HUDEP-2 (cell line): ENCODE measurements around the gene CAMTA1.

Experiments
- DNase-seq, 76 experiments: peaks; one replicate each; lab custom pipeline; 2025; ENCODE audit not compliant: unreplicated experiment in 76 of 76; lab: John Stamatoyannopoulos, UW

Gene CAMTA1

DNA sequence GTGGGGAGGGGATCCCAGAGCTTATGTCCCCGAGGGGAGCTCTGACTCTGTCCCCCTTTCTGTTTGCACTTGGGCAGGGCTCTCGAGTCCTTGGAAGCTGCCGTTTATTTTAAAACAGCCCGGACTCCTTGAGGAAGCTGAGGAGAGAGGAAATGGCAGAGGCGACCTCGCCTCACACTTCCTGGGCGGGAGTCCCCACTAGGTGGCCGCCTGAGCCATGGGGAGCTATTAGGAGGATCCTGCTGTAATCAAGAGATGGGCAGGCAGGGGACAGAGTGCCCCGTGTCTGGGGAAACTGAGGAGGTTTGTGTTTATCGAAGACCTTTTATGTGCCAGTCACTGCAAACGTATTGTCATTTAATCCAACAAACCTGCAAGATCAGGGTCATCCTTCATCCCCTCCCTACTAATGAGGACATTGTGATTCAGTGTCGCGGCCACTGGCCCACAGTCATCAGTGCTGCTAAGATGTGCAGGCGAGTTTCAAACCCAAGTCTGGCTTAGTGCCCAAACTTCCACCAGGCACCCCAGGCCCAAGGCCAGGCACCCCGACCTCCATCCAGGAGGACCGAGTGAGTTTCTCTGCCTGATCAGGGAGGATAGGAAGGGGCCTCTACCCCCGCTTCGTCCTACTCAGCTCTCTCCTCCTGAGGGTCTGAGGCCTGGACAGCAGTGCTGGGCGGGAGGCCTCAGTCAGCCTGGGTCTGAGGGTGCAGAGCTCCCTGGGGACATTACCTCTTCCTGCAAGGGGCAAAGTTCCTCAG, 669.0 kb downstream of the CAMTA1 start:
- DNase-seq = peak in 10 of 76 experiments; percentile 4 to 22 (median 8)

DNA sequence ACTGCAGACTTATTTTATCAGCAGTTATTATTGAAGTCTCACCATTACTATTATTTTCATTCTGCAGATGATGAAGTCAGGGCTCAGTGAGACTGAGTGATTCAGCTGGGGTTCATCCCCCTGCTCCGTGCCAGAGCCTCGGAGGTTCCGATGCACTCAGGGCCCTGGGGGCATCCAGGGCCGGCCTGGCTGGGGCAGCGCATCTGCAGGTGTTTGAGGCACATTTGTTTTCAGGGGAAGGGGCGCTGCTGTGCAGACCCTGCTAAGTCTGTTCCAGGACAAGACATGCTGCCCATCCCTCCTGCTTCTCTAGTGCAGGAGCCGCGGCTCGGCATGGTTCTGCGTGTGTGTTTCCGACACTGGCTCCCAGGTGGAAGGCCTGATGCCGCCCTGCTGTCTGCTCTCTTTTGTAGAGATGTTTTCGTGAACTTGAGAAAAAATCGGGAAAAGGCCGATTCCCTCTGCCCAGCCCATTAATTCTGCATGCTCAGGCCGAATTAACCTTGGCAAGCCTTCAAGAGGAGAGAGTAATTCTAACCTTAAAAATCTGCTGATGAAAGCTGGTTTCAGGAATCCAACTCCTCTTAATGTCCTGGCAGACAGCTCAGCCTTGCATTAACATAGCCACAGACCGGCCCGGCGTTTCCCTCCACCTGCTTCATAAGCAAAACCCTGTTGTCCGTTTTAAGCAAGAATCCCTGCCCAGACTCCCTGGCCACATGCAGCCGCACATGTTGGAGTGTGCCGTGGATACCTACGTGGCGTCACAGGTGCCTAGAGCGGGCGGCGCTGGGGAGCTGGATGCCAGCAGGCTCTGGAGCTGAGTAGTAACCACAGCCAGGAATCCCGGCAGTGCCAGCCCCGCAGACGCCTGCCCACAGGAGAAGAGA, 669.9 kb downstream of the CAMTA1 start:
- DNase-seq = no peak

DNA sequence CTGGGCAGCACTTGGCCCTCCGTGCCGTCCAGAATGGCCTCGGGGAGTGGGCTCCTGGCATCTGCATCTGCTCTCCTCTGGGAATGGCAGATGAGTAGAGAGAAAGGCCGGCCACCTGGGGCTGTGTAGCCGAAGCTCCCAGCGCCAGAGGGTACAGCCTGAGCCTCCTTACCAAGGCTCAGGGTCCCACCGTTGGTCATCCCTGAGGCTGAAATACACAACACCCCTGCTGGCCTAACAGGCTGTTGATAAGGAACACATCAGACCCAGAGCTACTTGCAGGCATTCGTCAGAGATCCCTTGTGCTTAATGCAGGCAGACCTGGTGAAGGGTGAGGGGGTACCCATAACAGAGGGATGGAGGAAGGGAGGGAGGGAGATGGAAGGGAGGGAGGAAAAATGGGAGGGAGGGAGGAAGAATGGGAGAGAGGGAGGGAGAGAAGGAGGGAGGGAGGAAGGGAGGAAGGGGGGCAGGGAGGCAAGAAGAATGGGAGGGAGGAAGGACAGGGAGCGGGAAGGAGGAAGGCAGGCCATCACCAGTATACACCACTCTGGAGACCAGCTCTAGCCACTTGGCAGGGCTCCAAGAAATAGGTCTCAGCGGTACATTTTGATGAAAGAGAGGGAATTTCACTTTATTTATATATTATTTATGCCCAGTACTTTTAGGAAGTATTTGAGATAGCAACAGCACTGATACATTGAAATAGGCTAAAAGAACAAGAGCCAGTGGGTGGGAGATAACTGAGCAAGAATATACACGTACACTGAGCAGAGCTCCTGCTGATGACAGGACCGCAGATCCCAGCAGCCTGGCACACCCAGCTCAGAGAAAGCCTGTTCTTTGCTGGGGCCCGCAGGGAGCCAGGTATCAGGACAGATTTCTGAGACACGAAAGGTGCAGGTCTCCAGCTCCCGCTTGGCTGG, 670.8 kb downstream of the CAMTA1 start:
- no peak for DNase-seq

DNA sequence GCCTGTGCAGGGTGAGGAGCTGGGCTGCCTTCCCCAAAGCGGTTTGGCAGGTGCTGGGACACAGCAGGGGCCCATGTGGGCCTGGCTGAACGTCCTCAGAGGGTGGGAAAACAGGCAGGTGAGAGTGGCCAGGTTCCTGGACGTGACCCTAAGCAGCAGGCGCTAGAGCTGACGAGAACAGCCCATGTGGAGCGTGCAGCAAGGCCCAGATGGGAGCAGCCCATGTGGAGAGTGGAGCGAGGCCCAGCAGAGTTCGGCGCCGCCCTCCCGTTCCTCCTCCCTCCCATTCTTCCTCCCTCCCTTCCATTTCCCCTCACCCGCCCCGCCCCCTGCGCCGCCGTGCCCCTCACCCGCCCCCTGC, 671.4 kb downstream of the CAMTA1 start:
- no peak for DNase-seq

DNA sequence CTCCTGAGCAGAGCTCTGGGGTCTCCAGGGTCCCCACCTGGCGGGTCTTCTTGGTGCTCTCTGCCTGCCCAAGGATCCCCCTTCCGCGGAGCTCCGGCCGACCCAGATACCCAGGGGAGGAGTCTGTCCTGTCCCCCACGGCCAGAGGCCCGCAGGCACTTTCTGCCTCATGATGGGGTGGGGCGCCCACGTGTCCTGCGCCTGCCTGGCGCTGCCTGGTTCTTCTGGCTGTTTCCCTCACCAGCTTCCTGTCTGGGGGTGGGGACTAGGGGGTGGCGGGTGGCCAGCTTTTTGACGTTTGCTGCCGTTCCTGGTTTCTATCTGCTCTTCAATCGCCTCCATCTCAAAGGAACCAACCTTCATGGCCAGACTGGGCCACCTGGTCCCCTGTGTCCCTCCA, 672.6 kb downstream of the CAMTA1 start:
- DNase-seq = no peak

DNA sequence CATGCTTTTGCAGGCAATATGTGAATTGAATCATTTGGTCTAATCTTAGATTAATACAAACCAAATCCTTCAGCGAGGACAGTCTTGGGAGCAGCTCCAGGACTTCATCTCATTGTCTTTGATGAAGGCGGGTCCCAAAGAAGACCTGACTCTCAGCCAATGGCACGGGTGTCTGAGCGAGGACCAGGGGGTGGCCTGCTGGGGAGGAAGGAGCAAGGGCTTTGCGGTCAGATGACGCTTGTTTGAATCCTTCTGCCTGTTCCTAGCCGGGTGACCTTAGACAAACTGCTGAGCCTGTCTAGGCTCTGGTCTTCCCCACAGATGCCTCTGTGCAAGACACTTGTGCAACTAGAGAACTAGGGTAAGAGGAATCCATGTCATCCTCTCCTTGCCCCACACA, 673.7 kb downstream of the CAMTA1 start:
- DNase-seq = no peak

DNA sequence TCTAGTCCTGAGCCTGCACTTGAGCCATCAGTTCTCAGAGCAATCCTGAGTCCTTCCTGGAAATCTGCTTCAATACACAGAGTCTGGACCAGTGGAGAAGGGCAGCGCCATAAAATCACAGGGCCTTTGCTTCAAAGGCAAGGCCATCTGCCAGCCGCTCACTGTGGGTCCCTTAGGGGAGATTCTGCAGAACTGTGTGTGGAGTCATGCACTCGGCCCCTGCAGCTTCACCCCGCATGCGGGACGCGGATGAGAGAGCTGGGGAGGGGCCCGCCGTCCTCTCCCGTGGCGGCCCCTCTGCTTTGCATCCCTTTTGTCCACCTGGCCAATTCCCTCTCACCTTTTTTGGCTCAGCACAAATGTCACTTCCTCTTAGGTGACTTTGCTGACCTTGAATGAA, 674.7 kb downstream of the CAMTA1 start:
- DNase-seq = no peak

DNA sequence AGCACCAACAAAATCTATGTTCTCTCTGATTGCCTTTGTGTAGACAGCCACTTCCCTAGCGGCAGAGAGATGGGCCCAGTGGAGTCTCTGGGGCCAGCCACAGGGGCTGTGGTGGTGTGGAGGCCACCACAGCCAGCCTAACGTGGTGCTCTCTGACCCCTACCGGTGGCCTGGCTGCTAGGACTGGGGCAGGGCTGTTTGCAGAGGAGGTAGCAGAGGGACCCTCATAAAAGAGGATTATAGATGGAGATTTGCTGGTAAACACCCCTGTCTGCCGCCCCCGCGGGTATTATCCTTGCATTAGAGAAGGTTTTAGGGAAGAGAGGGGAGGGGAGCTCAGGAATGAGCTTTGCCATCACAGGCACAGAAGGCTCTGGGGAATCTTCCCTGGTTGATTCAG, 675.6 kb downstream of the CAMTA1 start:
- DNase-seq = no peak

DNA sequence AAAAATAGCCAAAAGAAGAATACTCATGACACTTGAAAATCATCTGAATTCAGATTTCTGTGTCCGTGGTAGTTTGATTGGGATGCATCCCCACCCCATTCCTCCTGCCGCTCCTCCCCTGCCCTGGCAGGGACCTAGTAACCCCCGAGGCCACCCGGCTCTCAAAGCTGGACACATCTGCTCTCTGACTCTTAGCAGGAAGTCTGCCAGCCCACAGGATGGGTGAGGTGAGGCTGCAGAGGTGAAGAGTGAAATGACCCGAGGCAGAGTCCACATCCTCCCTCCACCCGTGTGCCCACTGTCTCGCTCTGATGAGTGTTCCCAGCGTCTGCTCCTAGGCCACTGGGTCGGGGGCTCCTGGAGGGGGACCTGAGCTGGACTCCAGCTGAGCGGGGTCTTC, 677.4 kb downstream of the CAMTA1 start:
- no peak for DNase-seq

DNA sequence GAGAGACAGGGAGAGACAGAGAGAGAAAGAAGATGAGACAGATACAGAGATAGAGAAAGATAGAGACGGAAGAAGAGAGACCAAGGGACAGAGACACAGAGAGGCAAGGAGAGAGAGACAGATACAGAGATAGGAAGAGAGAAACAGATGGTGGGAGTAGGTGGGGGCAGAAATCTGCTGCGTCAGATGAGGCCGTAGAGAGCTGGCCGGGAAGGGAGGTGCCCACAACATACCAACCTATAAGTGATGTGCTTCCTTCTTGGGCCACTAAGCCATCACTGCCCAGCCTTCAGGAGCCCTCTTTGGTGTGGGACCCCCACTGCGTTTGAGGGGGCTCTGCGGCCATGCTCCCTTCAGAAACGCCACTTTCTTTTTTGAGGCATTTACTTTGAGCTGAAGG, 678.3 kb downstream of the CAMTA1 start:
- DNase-seq = no peak

DNA sequence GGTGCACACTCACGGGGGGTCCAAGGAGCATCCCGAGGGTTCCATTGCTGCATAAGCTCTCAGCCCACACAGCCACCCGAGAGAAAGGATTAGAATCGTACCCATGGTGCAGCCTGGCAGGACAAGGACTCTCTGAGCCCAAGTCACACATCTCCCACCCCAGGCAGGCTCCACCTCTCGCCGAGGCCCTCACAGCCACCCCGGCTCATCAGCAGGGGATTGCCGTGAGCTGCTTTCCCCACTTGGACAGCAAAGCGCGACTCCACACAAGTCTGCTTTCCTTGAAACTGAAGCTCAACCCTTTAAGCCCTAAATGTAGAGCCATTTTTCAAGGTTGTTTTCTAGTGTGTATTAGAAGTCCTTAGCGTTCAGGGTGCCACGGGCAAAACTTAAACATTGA, 679.5 kb downstream of the CAMTA1 start:
- no peak for DNase-seq

DNA sequence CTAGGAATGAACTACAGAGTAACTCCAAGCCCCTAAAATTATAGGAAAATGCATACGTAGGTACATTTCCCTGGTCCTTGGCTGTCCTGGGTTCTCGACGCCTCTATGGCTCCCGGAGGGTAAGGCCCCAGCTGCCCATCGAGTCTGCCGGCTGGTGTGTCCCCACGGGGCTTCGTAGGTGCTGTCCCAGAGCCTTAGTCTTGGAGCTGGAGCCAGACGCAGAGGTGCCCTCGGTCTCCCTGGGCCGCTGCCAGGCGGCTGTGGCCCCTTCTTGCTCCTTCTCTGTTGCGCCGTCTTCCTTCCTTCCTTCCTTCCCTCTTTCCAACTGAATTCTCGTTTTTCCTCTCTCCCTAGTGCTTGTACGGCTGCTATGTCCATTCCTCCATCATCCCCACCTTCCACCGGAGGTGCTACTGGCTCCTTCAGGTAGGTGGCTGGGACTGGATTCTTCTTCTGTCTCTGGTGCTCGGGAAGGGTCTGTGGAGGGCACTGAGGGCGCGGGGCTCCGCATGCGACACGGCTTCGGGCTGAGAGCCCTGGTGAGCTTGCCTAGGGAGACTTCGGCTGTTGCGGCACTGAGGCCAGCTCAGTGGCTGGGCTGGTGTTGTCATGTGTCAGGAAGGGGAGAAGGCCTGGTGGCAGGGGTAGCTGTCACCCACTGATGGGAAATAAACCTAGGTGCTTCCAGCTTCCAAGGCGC, 682.4 kb downstream of the CAMTA1 start:
- DNase-seq = no peak

DNA sequence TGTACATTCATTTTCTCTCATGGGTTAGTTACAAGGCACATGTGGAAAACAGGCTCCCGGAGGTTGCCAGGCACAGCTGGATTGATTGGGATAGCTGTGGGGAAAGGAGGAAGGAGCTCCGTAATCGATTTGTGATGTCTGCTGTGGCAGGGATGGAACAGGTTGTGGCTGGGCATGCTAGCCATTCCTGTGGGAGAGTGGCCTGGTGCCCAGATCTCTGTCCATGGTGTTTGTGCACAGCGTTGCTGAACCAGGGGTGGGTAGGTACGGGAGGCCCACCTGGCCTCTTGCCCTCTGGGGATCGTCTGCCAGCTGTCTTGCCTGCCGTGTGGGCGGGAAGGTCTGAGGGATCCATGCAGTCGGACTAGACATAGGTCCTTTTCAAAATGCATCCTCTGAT, 683.0 kb downstream of the CAMTA1 start:
- no peak for DNase-seq

DNA sequence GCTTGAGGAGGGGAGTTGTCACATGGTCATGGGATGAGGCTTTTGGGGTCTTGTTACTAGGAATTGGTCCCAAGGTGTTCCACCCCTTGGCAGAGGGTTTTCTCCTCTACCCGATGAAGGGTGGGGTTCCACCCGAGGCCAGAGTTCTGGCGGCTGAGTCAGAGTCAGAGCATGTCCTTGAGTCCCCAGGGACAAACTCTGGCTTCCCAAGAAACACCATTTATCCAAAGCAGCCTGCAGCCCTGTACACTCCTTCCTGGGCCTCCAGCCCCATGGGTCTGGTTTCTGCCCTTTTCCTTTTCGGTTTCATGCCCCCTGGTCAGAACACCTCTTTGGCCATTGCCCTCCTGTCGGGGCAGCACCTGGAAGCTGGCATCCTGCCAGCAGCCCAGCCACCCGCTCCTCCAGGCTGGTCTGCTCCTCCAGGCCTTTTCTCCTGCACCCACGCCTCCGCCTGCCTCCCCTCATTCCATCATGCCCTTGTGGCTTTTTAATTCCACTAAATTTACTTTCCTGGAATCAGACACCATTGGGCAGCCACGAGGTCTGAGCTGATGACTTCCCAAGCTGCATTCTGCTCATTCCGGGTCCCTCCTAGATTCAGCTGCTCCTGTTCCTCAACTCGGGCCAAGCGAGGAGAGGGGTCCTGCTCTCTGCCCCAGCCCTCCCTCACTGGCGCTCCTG, 684.1 kb downstream of the CAMTA1 start:
- no peak for DNase-seq

DNA sequence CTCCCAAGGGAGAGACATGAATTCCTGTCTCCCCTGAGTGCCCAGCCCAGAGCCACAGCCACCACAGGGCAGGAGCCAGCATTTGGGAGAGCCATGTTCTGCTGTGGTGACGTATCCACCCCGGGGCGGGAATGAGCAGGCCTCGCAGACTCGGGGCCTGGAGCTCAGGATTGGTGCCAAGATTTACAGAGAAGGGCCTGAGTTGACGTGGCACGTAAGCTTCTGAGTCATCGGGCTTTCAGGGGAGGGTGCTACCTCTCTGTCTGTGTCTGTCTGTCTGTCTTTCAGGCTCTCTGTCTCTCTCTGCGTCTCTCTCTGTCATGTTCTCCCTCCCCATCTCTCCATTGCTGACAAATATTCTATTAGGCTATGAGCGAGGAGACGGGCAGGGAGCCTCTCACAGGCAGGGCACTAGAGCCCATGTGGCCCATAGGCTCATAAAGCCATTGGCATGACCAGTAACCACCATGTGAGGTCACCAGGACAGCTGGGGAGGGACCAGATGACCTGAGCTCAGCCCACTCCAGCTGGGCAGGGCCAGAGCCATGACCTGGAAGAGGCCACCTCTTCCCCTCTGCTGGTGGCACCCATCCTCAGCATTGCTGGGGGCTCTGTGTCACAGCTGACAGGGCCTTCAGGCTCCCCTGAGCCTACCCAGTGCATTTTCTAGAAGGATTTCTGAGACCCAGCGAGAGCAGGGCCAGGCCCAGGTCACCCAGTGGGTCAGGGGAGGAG, 685.8 kb downstream of the CAMTA1 start:
- peak in 6 of 76 experiments; percentile 2 to 45 (median 18) for DNase-seq

DNA sequence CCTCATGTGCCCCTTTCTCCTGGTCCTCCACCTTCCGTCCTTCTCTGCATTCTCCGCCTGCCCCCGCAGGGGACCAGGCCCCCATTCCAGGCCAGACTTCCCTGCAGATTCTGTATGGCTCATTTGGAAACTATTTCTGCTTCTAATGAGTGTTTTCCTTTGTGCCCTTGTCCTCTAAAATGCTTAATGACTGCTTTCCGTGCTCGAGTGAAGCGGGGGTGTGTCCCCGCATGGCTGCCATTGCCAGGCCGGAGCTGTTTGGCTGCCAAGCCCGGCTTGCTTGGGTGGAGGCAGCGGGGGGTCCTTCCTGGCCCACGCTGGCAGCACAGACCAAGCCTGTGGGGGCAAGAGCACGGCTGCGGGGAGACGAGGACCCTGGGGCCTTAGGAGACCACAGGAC, 686.6 kb downstream of the CAMTA1 start:
- no peak for DNase-seq

DNA sequence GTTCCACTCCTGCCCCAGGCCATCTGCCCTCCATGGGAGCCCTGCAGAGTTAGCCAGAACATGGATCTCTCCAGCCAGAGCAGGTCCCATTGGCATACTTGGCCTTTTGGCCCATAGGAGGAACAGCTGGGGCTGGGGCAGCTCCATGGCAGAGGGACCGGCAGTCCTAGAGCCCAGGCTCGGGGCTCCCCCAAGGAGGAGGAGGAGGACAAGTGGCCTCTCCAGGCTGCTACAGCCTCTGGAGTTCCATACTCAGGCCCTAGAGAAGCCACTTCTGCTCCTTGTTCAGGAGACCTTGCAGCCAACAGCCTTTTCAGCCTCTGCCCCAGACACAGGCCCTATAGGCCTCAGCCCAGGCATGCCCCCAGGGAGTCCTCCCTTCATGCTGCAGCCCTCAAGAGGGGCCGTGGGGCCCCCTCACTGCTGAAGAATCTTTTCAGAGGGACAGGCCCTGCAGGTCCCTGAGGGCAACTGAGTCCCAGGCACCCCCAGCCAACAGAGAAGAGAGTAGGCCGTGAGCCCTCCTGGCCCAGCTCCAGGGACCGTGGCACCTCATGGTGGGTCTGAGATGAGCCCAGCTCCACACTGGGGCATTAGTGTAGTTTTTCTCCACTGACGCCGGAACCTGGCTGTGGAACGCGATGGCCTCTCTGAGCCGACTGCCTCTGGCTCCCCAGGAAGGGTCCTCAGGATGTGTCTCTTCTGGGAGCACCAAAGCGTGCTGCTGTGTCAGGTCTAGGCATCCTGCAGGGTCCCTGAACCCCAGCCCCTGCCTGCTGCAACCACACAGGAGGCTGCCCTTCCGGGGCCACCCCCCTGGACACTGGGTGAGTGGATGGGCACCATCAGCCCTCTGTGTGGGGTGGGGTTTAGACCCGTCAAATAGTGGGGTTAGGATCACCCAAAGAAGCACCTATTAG, 688.2 kb downstream of the CAMTA1 start:
- DNase-seq = no peak

DNA sequence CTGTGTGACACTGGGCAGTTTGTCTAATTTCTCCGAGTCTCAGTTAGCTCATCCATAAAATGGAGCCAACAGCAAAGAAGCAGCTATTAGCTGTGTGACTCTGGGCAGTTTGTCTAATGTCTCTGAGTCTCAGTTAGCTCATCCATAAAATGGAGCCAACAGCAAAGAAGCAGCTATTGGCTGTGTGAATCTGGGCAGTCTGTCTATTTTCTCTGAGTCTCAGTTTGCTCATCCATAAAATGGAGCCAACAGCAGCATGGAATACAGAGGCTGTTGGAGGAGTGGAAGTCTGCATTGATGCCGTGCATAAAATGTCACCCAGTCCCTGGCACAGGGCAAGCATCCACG, 688.9 kb downstream of the CAMTA1 start:
- DNase-seq = no peak
